K562 (cell line): Measurements from ENCODE around the gene DNPEP. TPM values are rescaled to one million over a fixed set of nuclear protein-coding genes. Genes with fewer than 3 reads are reported as not detected.
A peak's percentile ranks its signal among the peaks of the same experiment; 100 is the strongest.

Experiments used
- ADNP ChIP-seq: fragments of 200-800 bp; sonication (Bioruptor generic); IDR thresholded peaks from 2 replicates; pipeline ENCODE4 v1.6.1; 2016; ENCODE audit warnings: missing genetic modification characterization, missing compliant biosample characterization
- ARID2 ChIP-seq: fragments of 450-650 bp; IDR thresholded peaks from 2 replicates; pipeline ENCODE4 v1.6.1; 2017; ENCODE audit warnings: antibody characterized with exemption, mild to moderate bottlenecking
- ASH1L ChIP-seq: fragments of 450-650 bp; IDR thresholded peaks from 2 replicates; pipeline ENCODE4 v1.6.1; 2018; ENCODE audit warnings: borderline replicate concordance, mild to moderate bottlenecking, low read depth; ENCODE audit not compliant: partially characterized antibody
- CREB5 ChIP-seq: fragments of 250-450 bp; sonication (Bioruptor Pico); IDR thresholded peaks from 2 replicates; pipeline ENCODE4 v1.5.0; 2020; ENCODE audit warnings: mild to moderate bottlenecking
- DDX20 ChIP-seq: fragments of 450-650 bp; IDR thresholded peaks from 2 replicates; pipeline ENCODE4 v1.6.1; 2016; ENCODE audit warnings: missing genetic modification characterization, low read depth, mild to moderate bottlenecking, missing compliant biosample characterization, moderate library complexity
- HDAC2 ChIP-seq: fragments of 450-650 bp; IDR thresholded peaks from 2 replicates; pipeline ENCODE4 v1.6.1; 2016; ENCODE audit warnings: mild to moderate bottlenecking
- HDAC8 ChIP-seq: fragments of 450-650 bp; IDR thresholded peaks from 2 replicates; pipeline ENCODE4 v1.6.1; 2016; ENCODE audit warnings: mild to moderate bottlenecking, missing genetic modification characterization, moderate library complexity, missing compliant biosample characterization
- HDGF ChIP-seq: fragments of 450-650 bp; IDR thresholded peaks from 2 replicates; pipeline ENCODE4 v1.6.1; 2016
- HLTF ChIP-seq: fragments of 450-650 bp; IDR thresholded peaks from 2 replicates; pipeline ENCODE4 v1.6.1; 2016
- HNRNPUL1 ChIP-seq: fragments of 200-400 bp; formaldehyde crosslinking; IDR thresholded peaks from 2 replicates; pipeline ENCODE4 v1.6.1; 2017; ENCODE audit warnings: low read length
- JUND ChIP-seq, 2 experiments: IDR thresholded peaks; 2 replicates in 1 of 2; 3 replicates in 1 of 2; pipeline ENCODE4 v1.6.1; 2011; ENCODE audit warnings: borderline replicate concordance in 2 of 2, low read depth in 2 of 2, low read length in 2 of 2, improper control_type of control experiment in 1 of 2, missing biosample characterization in 1 of 2, missing genetic modification characterization in 1 of 2, missing genetic modification reagents in 1 of 2
- RAD21 ChIP-seq, 2 experiments: fragments of 250-450 bp in 1 of 2; fragments of 450-650 bp in 1 of 2; sonication (Bioruptor Pico) in 1 of 2; formaldehyde crosslinking in 1 of 2; IDR thresholded peaks in 1 of 2; conservative IDR thresholded peaks in 1 of 2; 2 replicates each; pipeline versions ENCODE4 v1.4.0 to v1.8.0; 2020 to 2022; ENCODE audit warnings: mild to moderate bottlenecking in 2 of 2, moderate library complexity in 1 of 2
- RBM39 ChIP-seq: fragments of 200-400 bp; formaldehyde crosslinking; optimal IDR thresholded peaks from 2 replicates; pipeline ENCODE3; 2018; ENCODE audit warnings: low read depth, low read length
- SP1 ChIP-seq: sonication (generic); formaldehyde crosslinking; IDR thresholded peaks from 2 replicates; pipeline ENCODE4 v1.8.1; 2022; ENCODE audit warnings: mild to moderate bottlenecking, missing genetic modification reagents
- TBL1XR1 ChIP-seq, 2 experiments: IDR thresholded peaks; 2 replicates each; pipeline ENCODE4 v1.6.1; 2012; ENCODE audit warnings: improper control_type of control experiment in 2 of 2, low read length in 2 of 2, mild to moderate bottlenecking in 1 of 2
- TEAD1 ChIP-seq, 2 experiments: fragments of 450-650 bp in 1 of 2; sonication (generic) in 1 of 2; formaldehyde crosslinking; IDR thresholded peaks; 2 replicates each; pipeline versions ENCODE4 v1.4.0 to v1.8.0; 2020 to 2022; ENCODE audit warnings: mild to moderate bottlenecking in 2 of 2, missing genetic modification reagents in 1 of 2
- polyA plus RNA-seq, 8 experiments: library from polyadenylated mRNA; depleted of rRNA in 4 of 8; stranded (reverse) in 5 of 8; unstranded in 3 of 8; fragments of >200 nt; fragmentation: Nextera tagmentation in 2 of 8; fragmentation: Illumina TruSeq in 1 of 8; extraction: Ambion mirVana in 2 of 8; extraction: Trizol in 1 of 8; gene quantifications; 2 replicates each; pipeline versions ENCODE4 v1.2.1 to v1.2.3, GENCODE V29; 2011 to 2014; ENCODE audit warnings: inconsistent platforms in 1 of 8, missing spikeins in 1 of 8
- total RNA-seq, 7 experiments: library from RNA; depleted of rRNA in 6 of 7; stranded (reverse); fragments of >200 nt in 6 of 7; fragmentation: Illumina TruSeq in 2 of 7; extraction: Trizol in 2 of 7; gene quantifications; 2 replicates each; pipeline versions ENCODE4 v1.2.1 to v1.2.3, GENCODE V29; 2011 to 2021; ENCODE audit warnings: low replicate concordance in 1 of 7
- TF ChIP-seq, protein P1 (sequence below): IDR thresholded peaks from 2 replicates; pipeline ENCODE4 v1.6.1; 2011; ENCODE audit warnings: borderline replicate concordance, low read depth, mild to moderate bottlenecking, moderate library complexity, low read length; ENCODE audit not compliant: insufficient read depth, poor library complexity, severe bottlenecking
- TF ChIP-seq, protein P2 (sequence below): IDR thresholded peaks from 3 replicates; pipeline ENCODE4 v1.6.1; 2011; ENCODE audit warnings: borderline replicate concordance, mild to moderate bottlenecking, moderate library complexity; ENCODE audit not compliant: insufficient read length; ENCODE audit errors: extremely low read depth

Gene DNPEP
- total and polyA plus RNA-seq, 9 of the 15 experiments (the other 6 are each of a cell fraction or from before 2014, with no cell fraction given), result 34.6 to 71.4 (median 45.5) TPM

DNA sequence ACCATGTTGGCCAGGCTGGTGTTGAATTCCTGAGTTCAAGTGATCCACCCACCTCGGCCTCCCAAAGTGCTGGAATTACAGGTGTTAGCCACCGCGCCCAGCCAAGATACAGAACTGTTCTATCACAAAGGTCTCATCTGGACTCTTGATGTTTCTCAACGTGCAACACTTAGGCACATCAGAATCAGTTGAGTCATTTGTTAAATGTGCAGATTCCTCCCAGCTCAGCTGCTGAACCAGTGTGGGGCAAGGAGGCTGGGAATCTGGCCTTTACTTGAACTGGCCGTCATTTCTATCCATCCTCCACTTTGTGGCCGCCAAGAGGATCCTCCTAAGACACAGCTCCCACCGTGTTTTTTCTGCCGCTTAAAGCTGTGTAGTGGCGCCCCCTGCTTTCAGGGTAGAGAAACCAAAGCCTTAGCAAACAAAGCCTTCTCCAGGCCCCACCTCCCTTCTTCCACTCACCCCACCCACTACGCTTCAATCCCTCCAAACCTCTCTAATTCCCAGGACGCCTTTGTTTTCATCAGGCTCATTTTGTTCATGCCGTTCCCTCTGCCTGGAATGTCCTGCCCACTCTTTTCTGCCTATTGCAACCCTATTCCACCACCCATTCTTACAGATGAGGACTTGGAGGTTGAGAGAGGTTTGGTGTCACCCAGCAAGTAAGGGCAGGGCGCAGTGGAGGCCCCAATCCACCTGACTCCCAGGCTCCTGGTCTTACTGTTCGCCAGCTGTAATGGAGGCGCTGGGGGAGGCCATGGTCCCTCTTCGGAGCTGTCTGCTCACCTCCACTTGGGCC is 46.2 kb upstream of the DNPEP start (continued):
- TF ChIP-seq, protein P1, sequence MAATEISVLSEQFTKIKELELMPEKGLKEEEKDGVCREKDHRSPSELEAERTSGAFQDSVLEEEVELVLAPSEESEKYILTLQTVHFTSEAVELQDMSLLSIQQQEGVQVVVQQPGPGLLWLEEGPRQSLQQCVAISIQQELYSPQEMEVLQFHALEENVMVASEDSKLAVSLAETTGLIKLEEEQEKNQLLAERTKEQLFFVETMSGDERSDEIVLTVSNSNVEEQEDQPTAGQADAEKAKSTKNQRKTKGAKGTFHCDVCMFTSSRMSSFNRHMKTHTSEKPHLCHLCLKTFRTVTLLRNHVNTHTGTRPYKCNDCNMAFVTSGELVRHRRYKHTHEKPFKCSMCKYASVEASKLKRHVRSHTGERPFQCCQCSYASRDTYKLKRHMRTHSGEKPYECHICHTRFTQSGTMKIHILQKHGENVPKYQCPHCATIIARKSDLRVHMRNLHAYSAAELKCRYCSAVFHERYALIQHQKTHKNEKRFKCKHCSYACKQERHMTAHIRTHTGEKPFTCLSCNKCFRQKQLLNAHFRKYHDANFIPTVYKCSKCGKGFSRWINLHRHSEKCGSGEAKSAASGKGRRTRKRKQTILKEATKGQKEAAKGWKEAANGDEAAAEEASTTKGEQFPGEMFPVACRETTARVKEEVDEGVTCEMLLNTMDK, result peak; percentile 68
- TF ChIP-seq, protein P2, sequence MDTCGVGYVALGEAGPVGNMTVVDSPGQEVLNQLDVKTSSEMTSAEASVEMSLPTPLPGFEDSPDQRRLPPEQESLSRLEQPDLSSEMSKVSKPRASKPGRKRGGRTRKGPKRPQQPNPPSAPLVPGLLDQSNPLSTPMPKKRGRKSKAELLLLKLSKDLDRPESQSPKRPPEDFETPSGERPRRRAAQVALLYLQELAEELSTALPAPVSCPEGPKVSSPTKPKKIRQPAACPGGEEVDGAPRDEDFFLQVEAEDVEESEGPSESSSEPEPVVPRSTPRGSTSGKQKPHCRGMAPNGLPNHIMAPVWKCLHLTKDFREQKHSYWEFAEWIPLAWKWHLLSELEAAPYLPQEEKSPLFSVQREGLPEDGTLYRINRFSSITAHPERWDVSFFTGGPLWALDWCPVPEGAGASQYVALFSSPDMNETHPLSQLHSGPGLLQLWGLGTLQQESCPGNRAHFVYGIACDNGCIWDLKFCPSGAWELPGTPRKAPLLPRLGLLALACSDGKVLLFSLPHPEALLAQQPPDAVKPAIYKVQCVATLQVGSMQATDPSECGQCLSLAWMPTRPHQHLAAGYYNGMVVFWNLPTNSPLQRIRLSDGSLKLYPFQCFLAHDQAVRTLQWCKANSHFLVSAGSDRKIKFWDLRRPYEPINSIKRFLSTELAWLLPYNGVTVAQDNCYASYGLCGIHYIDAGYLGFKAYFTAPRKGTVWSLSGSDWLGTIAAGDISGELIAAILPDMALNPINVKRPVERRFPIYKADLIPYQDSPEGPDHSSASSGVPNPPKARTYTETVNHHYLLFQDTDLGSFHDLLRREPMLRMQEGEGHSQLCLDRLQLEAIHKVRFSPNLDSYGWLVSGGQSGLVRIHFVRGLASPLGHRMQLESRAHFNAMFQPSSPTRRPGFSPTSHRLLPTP, result no peak
- TF ChIP-seq HLTF, result 0 out of 2 replicates have a peak, but pooled peaks have one; percentile 31
- no peak for TF ChIP-seq TBL1XR1 (IDR thresholded peaks at IDR 0.05; ENCODE audit: low read length in 2 of 2)
- no peak for TF ChIP-seq ADNP (tag)
- peak; percentile 22; the same call in 1 of the 2 replicates for TF ChIP-seq SP1 (CRISPR knock-in tag)
- 0 out of 2 replicates have a peak, but pooled peaks have one; percentile 43 for TF ChIP-seq ARID2
- TF ChIP-seq RBM39, result no peak
- TF ChIP-seq JUND (IDR thresholded peaks at IDR 0.05; ENCODE audit: borderline replicate concordance, low read depth, low read length), result 0 out of 2 replicates have a peak, but pooled peaks have one; percentile 12
- no peak for TF ChIP-seq JUND (tag; IDR thresholded peaks at IDR 0.05; ENCODE audit: borderline replicate concordance, low read depth, low read length)
- no peak for TF ChIP-seq DDX20
- TF ChIP-seq TEAD1 (CRISPR knock-in tag; IDR thresholded peaks at IDR 0.05), result 0 out of 4 replicates have a peak, but pooled peaks of 1 of the 2 experiments have one; percentile 20
- TF ChIP-seq RAD21 (CRISPR knock-in tag; conservative IDR thresholded peaks at IDR 0.05 in 1 of 2, IDR thresholded peaks at IDR 0.05 in 1 of 2), result peak; percentile 59 to 85
- no peak for TF ChIP-seq HNRNPUL1
- TF ChIP-seq ASH1L, result no peak
- TF ChIP-seq HDGF, result peak; percentile 52; the same call in 1 of the 2 replicates
- TF ChIP-seq CREB5, result no peak
- 0 out of 2 replicates have a peak, but pooled peaks have one; percentile 24 for TF ChIP-seq HDAC2
- TF ChIP-seq HDAC8, result no peak
